Activated naive CD8-positive, alpha-beta T cell treated with anti-CD3 and anti-CD28 coated beads, Interleukin-2, amount 10 ng/mL, durations not matched to agents 7 days and 5 days (primary cell): ENCODE measurements around the gene APELA. TPM values are rescaled to one million over a fixed set of nuclear protein-coding genes. Genes with fewer than 3 reads are reported as not detected.

Source experiments
- ATAC-seq: fragments of 150-1000 bp; cut with Tn5 transposase; one replicate; pipeline ENCODE4 v1.10.0; 2021; ENCODE audit warnings: low read depth, moderate library complexity
- POLR2A ChIA-PET: fragments of 350-600 bp; sonication (Branson Sonifier 250); formaldehyde crosslinking; loops from one replicate; lab custom pipeline; 2021; ENCODE audit warnings: antibody characterized with exemption; lab: Charles Lee
- DNase-seq: peaks from one replicate; pipeline ENCODE4 v3.0.0; 2021
- H3K27ac Mint-ChIP-seq: one replicate; pipeline ENCODE4 v1.8.0; 2022; ENCODE audit warnings: mild to moderate bottlenecking, mixed read lengths
- H3K27me3 Mint-ChIP-seq: one replicate; pipeline ENCODE4 v1.8.0; 2022; ENCODE audit warnings: mild to moderate bottlenecking, moderate library complexity, mixed read lengths
- H3K36me3 Mint-ChIP-seq: one replicate; pipeline ENCODE4 v1.8.0; 2021; ENCODE audit warnings: mild to moderate bottlenecking, mixed read lengths
- H3K4me1 Mint-ChIP-seq: one replicate; pipeline ENCODE4 v1.8.0; 2021; ENCODE audit warnings: mixed read lengths
- H3K4me3 Mint-ChIP-seq: one replicate; pipeline ENCODE4 v1.8.0; 2022; ENCODE audit warnings: mild to moderate bottlenecking, moderate library complexity, mixed read lengths
- H3K9me3 Mint-ChIP-seq: one replicate; pipeline ENCODE4 v1.8.0; 2021; ENCODE audit warnings: mixed read lengths
- total RNA-seq, 2 experiments: library from RNA; stranded (reverse); gene quantifications; one replicate each; pipeline ENCODE4 v1.2.3, GENCODE V29; 2021

APELA gene, protein sequence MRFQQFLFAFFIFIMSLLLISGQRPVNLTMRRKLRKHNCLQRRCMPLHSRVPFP
- total RNA-seq: not detected

DNA sequence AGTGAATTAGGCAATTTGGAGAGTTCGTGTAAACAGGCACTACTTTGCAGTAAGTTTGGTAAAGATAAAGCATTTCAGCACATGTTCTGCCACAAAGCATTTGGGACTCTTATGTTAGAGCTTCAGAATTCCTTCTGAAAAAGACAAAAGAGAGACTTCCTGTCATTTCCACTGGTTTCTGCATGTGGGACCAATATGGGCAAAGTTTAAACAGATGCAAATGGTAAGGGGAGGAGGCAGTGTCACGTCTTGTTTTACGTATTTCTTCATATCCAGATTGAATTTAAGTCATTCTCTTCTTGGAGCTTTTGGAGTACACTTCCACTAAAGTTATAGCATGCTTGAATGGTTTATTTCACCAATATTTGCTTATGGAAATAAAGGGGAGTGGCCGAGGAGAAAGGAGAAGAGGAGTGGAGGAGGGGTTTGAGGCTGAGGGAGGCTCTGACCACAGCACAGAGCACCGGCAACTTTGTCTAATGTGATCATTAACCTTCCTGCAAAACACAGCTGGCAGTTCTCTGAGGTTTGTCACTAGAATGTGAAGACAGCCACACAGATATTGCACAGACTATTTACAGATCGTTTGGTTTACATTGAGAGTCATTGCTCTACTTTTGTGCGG, at the start of gene APELA:
APELA (plus strand) TSS at position 479 of the 625 bp plus-strand sequence. CDS start 154 bp downstream, outside the sequence.
- Mint-ChIP-seq H3K27ac (no peak within 1 kb of the TSS), H3K4me1 (no peaks in the 10 kb centered on the region), H3K4me3 (no peak within 1 kb of the TSS), H3K27me3 (peaks cover 21% of the 10 kb centered on the region), H3K36me3 (no peaks in the 10 kb centered on the region), H3K9me3 (no peaks in the 10 kb centered on the region)
- POLR2A ChIA-PET: no interaction called here
- DNase-seq (no peak), ATAC-seq (no peak)

DNA sequence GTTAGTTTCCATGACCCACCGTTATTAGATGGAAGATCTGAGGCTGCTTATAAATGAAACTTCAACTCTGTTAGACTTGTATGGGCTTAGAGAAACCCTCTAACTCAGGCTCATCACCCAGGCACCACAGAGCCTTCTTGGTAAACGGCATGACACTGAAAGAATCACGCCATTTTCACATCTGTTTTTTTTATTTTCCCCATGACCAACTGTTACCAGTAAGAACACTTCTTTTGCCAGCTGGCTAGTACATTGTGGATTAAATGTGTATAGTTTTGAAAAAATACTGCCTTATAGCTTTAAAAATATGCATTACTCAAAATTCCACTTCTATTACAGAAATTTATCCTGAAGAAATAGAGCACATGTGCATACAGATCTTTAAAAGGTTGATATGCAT, 48.0 kb upstream of the APELA start:
- Mint-ChIP-seq H3K36me3 (no peaks in the 10 kb centered on the region), H3K9me3 (no peaks in the 10 kb centered on the region), H3K4me3 (no peak overlapping the region), H3K27ac (no peak overlapping the region), H3K4me1 (no peaks in the 10 kb centered on the region), H3K27me3 (peaks cover 6% of the 10 kb centered on the region)
- POLR2A ChIA-PET: no interaction called here
- no peak for ATAC-seq
- no peak for DNase-seq

DNA sequence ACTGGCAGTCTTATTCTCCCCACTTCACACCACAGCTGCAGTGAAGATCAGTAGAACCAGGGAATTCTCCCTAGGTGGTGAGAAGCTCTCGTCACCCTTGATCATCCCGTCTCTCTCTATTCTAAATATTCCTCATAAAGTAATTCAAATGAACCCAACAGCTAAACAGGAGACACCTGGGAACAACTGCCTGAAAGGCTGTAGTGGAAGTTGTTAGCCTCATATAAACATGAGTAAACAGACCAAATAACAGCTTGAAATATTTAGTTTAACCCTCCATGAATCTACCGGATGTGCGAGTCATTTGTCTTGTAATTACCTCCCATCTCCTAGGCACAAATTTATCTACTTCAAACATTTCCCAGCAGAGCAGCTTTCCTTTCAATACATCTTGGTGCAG, 30.4 kb upstream of the APELA start:
- H3K36me3 Mint-ChIP-seq: no peaks in the 10 kb centered on the region
- POLR2A ChIA-PET: no interaction called here
- no peaks in the 10 kb centered on the region for H3K9me3 Mint-ChIP-seq
- ATAC-seq (no peak), DNase-seq (no peak)
- no peaks in the 10 kb centered on the region for H3K4me1 Mint-ChIP-seq
- peaks cover 6% of the 10 kb centered on the region for H3K27me3 Mint-ChIP-seq
- no peak overlapping the region for H3K27ac Mint-ChIP-seq
- H3K4me3 Mint-ChIP-seq: no peak overlapping the region

DNA sequence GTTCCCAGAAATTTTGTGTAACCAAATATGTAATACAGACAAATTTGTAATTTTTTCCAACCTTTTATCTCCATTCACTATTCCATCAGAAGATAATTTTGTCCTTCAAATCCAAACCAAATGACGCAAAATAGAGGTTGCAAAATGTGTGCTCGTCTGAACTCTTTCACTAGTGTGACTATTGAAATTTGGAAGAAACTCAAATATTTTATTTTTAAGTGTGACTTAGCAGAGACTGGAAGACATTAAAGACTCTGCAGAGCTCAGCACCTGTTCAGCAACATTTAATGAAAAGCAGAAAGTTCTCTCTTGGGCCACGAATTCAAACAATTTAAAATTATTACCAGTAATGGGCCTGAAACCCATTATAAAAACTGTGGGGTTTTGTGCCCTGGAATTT, 30.0 kb upstream of the APELA start:
- DNase-seq (no peak), ATAC-seq (no peak)
- no peaks in the 10 kb centered on the region for H3K4me1 Mint-ChIP-seq
- H3K27ac Mint-ChIP-seq: no peak overlapping the region
- POLR2A ChIA-PET: no interaction called here
- H3K9me3 Mint-ChIP-seq: no peaks in the 10 kb centered on the region
- no peaks in the 10 kb centered on the region for H3K36me3 Mint-ChIP-seq
- H3K27me3 Mint-ChIP-seq: peaks cover 6% of the 10 kb centered on the region
- no peak overlapping the region for H3K4me3 Mint-ChIP-seq

DNA sequence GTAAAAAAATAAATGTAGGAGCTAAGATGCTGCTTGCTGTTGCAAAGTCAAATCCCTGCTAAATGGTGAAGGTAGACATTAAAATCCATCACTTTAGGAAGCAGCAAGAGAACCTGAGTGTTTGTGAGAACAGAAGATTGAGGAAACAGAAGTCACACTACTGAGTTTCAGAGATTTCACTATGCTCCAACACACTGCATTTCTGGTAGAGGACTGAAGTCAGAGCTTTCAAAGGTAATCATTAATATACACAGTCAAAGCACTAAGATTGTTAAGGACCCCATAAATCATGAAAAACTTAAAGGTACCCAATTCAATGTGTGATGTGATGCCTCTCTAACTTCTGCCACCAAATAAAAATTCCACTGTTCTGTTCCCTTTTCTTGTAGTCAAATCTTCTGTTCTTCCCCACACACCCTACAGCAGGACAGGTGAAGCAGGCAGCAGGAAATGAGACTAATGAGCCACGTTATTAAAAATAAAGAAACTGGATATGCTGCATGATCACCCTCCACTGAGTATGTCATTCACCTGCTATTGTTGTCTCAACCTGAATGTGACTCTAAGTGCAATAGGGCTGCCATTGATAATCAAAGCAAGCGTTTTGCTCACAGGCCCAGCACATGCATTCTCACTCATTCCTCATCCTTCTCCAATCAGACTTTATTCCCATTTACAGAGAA, 28.9 kb upstream of the APELA start:
- Mint-ChIP-seq H3K27me3 (peaks cover 6% of the 10 kb centered on the region), H3K4me1 (no peaks in the 10 kb centered on the region), H3K27ac (no peak overlapping the region), H3K9me3 (no peaks in the 10 kb centered on the region), H3K4me3 (no peak overlapping the region), H3K36me3 (no peaks in the 10 kb centered on the region)
- DNase-seq (no peak), ATAC-seq (no peak)
- POLR2A ChIA-PET: no interaction called here

DNA sequence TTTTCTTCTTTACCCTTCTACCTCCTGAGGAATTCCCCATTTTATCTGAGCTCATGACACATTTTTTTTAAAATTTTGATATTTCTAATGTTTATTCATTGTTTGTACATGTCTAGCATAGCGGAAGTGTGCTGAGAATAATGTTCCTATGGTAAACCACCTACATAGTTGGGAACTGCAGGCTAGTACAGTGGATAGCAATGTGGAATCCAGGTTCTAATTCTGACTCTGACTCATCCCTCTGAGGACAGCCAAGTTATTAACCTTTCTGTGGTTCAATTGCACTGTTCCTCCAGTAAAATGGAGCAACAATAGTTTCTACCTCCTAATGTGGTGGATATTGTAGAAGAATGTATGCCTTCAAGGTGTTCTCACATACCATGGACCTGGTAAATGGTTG, 20.6 kb upstream of the APELA start:
- no peak overlapping the region for H3K4me3 Mint-ChIP-seq
- H3K27ac Mint-ChIP-seq: no peak overlapping the region
- POLR2A ChIA-PET: no interaction called here
- no peaks in the 10 kb centered on the region for H3K36me3 Mint-ChIP-seq
- H3K27me3 Mint-ChIP-seq: peaks cover 2% of the 10 kb centered on the region
- no peak for DNase-seq
- no peak for ATAC-seq
- no peaks in the 10 kb centered on the region for H3K4me1 Mint-ChIP-seq
- H3K9me3 Mint-ChIP-seq: no peaks in the 10 kb centered on the region

DNA sequence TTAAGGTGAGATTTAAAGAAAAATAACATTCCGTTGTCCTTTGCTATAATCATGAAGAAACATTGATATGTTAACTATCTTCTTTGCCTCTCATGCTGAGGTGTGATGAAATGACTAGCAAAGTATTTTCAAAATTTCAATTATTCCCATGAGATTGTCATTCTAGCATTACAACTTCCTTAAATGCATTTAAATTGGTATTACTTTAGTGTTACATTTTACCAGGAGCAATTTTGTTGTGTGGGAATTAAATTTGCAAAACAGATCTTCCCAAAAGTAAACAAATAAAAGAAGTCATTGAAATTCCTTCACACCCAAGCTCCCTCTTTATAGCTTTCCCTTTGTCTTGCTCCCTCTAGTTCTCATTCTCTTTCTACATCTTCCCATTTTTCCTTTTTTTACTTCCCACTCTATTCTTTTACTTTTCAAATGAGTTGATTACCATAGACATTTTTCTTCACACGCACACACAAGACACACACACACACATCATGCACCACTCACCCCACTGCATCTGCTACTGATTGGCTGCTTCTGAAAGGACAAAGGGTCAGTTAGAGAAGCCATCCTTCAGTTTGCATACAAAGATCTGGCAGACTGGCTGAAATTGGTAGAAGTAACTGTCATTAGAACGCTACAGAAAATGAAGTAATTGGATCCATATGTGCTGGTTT, 10.0 kb upstream of the APELA start:
- H3K27me3 Mint-ChIP-seq: no peaks in the 10 kb centered on the region
- POLR2A ChIA-PET: no interaction called here
- H3K9me3 Mint-ChIP-seq: peaks cover 2% of the 10 kb centered on the region
- H3K36me3 Mint-ChIP-seq: no peaks in the 10 kb centered on the region
- no peak for ATAC-seq
- no peaks in the 10 kb centered on the region for H3K4me1 Mint-ChIP-seq
- no peak overlapping the region for H3K4me3 Mint-ChIP-seq
- H3K27ac Mint-ChIP-seq: no peak overlapping the region
- no peak for DNase-seq

DNA sequence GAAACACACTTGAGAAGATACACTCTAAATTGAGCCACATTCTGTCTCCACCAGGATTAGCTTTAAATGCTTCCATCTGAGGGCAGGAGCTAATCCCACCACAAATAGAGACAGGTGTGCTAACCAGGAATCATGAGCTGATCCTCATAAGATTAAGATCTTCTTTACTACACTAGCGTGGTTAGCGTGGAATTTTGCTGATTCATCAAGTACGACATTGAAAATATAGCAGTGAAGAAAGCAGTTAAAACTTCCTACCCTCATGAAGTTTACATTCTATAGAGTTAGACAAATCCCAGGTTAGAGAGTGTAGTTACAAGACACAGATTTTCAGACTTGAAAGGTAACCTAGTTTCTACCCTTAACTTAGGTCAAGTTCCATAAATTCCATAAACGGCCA, 5.3 kb upstream of the APELA start:
- POLR2A ChIA-PET: no interaction called here
- H3K27me3 Mint-ChIP-seq: no peaks in the 10 kb centered on the region
- no peaks in the 10 kb centered on the region for H3K4me1 Mint-ChIP-seq
- DNase-seq (no peak), ATAC-seq (no peak)
- H3K27ac Mint-ChIP-seq: no peak overlapping the region
- H3K9me3 Mint-ChIP-seq: no peaks in the 10 kb centered on the region
- no peaks in the 10 kb centered on the region for H3K36me3 Mint-ChIP-seq
- no peak overlapping the region for H3K4me3 Mint-ChIP-seq

DNA sequence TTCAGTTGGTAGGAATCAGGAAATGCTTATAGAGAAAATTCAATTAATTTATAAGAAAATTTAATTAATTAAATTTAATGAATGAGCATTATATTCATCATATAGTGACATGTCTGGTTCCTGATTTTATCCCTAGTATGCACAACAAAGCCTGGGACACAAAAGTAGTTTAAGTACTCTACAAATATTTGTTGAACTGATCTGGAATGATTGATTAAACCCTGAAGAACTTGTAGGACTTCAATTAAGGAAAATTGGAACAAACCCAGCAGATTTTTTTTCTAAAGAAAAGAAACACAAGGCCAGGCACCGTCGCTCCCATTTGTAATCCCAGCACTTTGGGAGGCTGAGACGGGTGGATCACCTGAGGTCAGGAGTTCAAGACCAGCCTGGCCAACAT, 4.5 kb upstream of the APELA start:
- POLR2A ChIA-PET: no interaction called here
- no peaks in the 10 kb centered on the region for H3K4me1 Mint-ChIP-seq
- H3K9me3 Mint-ChIP-seq: no peaks in the 10 kb centered on the region
- DNase-seq: no peak
- no peak overlapping the region for H3K4me3 Mint-ChIP-seq
- H3K36me3 Mint-ChIP-seq: no peaks in the 10 kb centered on the region
- no peak overlapping the region for H3K27ac Mint-ChIP-seq
- ATAC-seq: no peak
- H3K27me3 Mint-ChIP-seq: peaks cover 4% of the 10 kb centered on the region

DNA sequence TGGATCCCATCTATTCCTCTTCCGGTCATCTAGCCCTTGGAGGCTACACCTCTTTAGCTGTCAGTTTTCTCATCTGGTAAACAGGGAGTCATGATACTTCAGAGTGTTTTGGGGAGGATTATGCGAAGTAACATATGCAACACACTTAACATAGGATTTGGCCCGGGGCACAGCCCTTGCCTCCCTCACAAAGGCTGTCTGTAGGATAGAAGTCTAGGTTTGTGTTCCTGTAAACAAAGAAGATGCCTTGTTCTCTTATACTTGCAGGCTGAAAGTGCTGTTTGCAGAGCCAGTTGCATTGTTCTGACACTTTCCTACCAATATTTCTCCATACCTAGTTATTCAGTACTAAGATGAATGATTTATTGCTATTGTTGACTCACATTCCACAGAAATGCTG, 2.2 kb upstream of the APELA start:
- H3K36me3 Mint-ChIP-seq: no peaks in the 10 kb centered on the region
- no peak overlapping the region for H3K27ac Mint-ChIP-seq
- DNase-seq (no peak), ATAC-seq (no peak)
- POLR2A ChIA-PET: no interaction called here
- H3K9me3 Mint-ChIP-seq: no peaks in the 10 kb centered on the region
- no peaks in the 10 kb centered on the region for H3K4me1 Mint-ChIP-seq
- H3K27me3 Mint-ChIP-seq: peaks cover 14% of the 10 kb centered on the region
- H3K4me3 Mint-ChIP-seq: no peak overlapping the region

DNA sequence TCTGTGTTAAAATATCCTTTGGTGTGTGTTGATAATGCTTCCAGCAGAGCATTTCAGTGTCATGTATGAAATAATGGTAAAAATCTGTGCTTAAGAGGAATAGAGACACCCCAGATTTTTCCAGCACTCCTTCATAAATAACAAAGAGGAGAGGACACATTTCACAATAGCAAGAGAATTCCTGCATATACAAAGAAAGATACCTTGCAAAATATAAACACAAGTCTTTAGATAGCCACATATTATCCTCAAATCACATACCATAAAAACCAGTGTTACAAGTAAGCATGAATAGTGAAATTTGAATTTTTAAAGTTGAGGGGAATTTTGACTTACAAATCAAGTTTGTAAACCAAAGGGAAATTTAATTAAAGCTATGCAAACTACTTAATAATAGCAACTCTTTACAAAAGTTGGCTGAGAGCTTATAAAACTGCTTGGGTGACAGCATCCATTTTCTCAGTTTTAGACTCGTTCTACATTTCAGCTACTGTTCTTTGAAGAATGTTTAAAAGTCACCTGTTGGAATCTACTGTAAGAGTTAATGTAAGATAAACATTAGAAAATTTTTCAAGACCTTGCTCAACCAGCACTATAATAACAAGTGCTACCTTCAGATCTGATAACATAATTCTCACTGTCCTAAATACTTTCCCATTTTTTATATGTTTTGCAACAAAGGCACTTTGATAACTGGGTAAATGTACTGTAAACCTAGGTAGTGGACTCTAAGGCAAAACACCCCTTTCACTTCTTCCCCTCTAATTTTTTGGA, 3.7 kb downstream of the APELA start:
- no peak for ATAC-seq
- POLR2A ChIA-PET: no interaction called here

DNA sequence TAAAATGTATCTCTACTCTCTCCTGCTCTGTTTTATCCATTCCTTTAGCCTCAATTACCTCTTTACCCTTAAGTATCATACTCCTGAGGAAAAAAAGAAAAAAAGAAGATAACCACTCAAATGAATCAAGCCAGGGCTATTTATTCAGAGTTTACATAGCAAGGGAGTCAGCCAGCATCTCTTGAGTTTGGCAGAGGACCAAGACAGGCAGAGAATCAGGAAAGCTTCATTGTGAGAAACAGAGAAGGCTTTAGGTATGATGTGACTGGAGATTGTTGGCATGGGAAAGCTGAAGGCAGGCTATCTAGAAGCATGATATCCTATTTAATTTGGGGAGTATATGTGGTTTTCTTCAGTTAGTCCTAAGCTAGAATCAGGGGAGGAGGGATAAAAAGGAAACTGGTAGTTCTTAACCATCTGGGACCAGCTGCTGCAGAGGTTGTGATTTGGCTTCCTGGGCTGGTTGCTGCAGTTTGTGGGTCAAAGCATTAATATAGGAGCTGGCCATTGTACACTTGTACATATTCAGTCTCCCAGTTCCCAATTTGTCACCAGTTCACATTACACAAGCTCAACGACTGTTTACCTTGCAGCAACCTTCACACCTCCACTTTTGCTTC, 11.2 kb downstream of the APELA start:
- Mint-ChIP-seq H3K27me3 (peaks cover 12% of the 10 kb centered on the region), H3K4me3 (no peak overlapping the region), H3K36me3 (no peaks in the 10 kb centered on the region), H3K4me1 (no peaks in the 10 kb centered on the region), H3K27ac (no peak overlapping the region), H3K9me3 (no peaks in the 10 kb centered on the region)
- ATAC-seq: no peak
- POLR2A ChIA-PET: no interaction called here
- no peak for DNase-seq

More for the DNA sequence above, 3.7 kb downstream of the APELA start:
- no peak overlapping the region for H3K27ac Mint-ChIP-seq
- H3K27me3 Mint-ChIP-seq: peaks cover 21% of the 10 kb centered on the region
- no peaks in the 10 kb centered on the region for H3K36me3 Mint-ChIP-seq
- no peaks in the 10 kb centered on the region for H3K4me1 Mint-ChIP-seq
- no peak for DNase-seq
- H3K9me3 Mint-ChIP-seq: no peaks in the 10 kb centered on the region
- H3K4me3 Mint-ChIP-seq: no peak overlapping the region

DNA sequence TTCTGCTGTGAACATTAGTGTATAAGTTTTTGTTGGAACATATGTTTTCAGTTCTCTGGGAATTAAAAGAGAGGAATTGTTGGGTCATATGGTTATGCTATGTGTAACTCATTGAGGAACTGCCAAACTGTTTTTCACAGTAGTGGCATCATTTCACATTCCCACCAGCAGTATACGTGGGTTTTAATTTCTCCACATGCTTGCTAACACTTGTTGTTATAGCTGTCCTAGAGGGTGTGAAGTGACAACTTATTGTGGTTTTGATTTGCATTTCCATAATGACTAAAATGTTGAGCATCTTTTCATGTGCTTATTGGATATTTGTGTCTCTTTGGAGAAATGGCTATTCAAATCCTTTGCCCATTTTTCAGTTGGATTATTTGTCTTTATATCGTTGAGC, 13.7 kb downstream of the APELA start:
- Mint-ChIP-seq H3K36me3 (no peaks in the 10 kb centered on the region), H3K27ac (no peak overlapping the region), H3K9me3 (no peaks in the 10 kb centered on the region), H3K4me1 (no peaks in the 10 kb centered on the region), H3K4me3 (no peak overlapping the region), H3K27me3 (peaks cover 15% of the 10 kb centered on the region)
- ATAC-seq (no peak), DNase-seq (no peak)
- POLR2A ChIA-PET: no interaction called here
